Stimulated activated naive CD8-positive, alpha-beta T cell treated with anti-CD3 and anti-CD28 coated beads, Interleukin-15, Interleukin-2, amounts not matched to agents 100 U/mL and 50 U/mL, for 24 hours (primary cell): ENCODE results near the gene FAM153A.
"Not testable (repeated sequence)": the region's sequence is repeated elsewhere in the genome, so short reads cannot be mapped to it uniquely, and the experiment has no call there.

Experiments
- ATAC-seq: fragments of 150-1000 bp; cut with Tn5 transposase; one replicate; pipeline ENCODE4 v1.10.0; 2021
- DNase-seq: peaks from one replicate; pipeline ENCODE4 v3.0.0; 2021

FAM153A gene

DNA sequence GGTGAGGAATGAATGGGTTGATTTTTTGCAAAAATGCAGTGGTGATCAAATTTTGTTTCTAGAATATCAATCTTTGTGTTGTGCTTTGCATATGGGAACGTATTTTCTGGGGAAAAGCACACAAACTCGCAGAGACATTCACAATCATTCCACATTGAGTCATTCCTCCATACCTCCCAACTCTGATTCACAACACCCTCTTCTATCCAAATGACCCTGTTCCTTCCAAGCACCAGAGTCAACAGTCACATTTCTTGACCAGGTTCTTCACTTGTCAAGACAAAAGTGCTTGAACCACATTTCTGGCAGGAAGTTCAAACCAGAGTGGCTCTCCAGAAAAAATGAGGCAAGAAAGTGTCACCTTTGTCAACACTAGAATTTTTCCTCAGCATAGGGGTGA is 35.3 kb downstream of the FAM153A start:
- DNase-seq, ATAC-seq: not testable (repeated sequence)

DNA sequence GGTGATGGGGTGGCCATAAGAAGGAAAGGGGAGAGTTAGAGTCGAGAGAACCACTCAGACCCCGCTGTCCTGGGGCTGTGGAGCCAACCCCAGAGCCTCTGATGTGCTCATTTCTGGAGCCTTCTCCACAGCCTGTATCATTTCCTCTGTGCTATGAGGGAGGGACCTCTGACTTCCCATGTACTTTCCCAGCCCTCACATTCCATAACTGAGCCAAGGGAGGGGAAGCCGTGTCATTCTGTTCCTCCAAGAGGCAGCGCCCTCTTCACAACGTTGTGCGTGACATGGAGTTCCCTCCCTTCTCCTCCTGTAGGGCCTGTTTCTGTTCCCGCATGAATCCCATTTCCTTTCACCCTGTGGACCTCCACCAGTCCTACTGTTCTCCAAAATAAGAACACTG is 57.8 kb downstream of the FAM153A start:
- not testable (repeated sequence) for ATAC-seq, DNase-seq

DNA sequence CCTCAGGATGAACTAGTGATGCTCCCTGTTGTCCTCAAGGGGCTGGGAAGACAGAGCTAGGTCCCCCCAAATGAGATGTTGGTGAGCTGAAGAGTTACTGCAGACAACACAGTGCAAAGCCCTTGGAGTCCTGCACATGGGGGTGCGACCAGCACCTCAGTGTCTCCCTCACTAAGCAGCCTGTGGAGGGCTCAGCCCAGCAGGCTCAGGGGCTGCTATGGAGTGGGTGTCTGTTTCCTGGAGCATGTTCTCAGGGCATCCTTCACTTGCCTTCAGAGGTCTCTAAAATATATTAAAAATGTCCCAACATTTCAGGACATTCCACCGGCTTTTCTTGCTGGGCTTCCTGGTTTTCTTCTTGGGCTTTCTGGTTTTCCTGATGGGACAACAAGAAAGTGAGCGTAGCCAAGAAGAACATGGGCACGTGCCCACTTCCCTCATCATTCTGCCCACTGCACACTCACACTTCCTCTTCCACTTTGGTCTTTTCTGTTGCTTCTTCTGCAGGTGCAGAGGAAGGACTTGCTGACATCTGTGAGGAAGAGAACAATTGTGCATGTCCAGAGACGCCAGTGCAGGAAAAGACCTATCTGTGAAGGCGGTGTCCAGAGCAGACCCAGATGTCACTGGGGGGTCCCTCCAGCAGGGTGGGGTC is 58.7 kb downstream of the FAM153A start:
- ATAC-seq, DNase-seq: not testable (repeated sequence)

DNA sequence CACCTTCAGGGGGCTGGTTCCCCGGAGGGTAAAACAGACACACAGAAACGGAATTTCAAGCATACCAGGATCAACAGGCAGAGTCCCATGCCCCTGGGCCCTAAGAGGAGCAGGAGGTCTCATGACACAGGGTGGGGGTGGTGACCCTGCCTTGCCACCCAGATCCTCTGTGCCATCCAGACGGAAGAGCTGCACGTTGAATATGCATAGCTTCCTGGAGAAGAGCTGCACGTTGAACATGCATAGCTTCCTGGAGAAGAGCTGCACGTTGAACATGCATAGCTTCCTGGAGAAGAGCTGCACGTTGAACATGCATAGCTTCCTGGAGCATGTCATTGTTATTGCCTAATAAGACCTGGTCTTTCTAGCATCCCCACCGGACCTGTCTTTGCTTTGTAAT is 59.9 kb downstream of the FAM153A start:
- DNase-seq, ATAC-seq: not testable (repeated sequence)

DNA sequence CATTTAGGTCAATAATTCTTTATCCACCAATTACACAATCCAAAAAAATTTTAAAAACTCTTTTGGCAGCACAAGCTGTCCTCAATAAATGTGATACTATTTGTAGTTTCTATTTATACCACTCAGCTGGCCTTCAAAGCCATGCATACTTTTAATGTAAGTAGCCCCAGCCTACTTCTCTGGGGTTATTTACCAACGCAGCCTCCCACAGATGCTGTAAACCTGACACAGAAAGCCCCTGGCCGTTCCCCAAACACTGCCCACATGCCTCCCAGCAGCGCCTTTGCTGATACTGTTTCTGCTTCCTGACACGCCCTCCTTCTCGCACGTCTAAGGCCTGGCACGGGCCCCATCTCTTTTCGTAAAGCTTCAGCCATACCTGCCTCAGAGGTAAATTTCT is 62.7 kb downstream of the FAM153A start:
- ATAC-seq: not testable (repeated sequence)

DNA sequence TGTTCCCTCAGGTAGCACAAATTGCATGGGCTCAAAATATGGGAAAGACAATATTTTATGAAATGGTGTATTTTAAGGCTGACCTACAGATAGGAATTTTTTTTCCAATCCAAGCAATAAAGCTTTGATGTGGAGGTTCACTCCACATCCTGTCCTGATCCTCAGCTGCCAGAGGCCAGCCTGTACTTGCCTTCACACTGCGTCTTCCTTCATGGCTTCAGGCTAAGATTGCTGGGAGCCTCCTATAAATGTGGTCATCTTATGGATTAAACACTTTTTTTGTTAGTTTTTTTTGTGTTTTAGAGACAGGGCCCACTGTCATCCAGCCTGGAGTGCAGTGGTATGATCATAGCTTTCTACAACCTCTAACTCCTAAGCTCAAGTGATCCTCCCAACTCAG is 67.3 kb downstream of the FAM153A start:
- not testable (repeated sequence) for ATAC-seq

More for the DNA sequence above, 62.7 kb downstream of the FAM153A start:
- DNase-seq: not testable (repeated sequence)

DNA sequence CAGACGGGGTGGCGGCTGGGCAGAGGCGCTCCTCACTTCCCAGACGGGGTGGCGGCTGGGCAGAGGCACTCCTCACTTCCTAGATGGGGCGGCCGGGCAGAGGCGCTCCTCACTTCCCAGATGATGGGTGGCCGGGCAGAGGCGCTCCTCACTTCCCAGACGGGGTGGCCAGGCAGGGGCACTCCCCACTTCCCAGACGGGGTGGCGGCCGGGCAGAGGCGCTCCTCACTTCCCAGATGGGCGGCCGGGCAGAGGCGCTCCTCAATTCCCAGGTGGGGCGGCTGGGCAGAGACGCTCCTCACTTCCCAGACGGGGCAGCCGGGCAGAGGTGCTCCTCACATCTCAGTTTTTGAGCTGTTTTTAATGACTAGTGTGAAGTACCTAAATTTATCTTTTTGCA is 86.6 kb downstream of the FAM153A start:
- not testable (repeated sequence) for ATAC-seq, DNase-seq

More for the DNA sequence above, 67.3 kb downstream of the FAM153A start:
- not testable (repeated sequence) for DNase-seq

DNA sequence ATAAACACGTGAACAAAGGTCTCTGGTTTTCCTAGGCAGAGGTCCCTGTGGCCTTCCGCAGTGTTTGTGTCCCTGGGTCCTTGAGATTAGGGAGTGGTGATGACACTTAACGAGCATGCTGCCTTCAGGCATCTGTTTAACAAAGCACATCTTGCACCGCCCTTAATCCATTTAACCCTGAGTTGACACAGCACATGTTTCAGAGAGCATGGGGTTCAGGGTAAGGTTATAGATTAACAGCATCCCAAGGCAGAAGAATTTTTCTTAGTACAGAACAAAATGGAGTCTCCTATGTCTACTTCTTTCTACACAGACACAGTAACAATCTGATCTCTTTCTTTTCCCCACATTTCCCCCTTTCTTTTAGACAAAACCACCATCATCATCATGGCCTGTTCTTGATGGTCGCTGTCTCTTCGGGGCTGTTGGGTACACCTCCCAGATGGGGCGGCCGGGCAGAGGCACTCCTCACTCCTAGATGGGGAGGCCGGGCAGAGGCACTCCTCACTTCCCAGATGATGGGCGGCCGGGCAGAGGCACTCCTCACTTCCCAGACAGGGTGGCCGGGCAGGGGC is 87.3 kb downstream of the FAM153A start:
- not testable (repeated sequence) for ATAC-seq, DNase-seq

DNA sequence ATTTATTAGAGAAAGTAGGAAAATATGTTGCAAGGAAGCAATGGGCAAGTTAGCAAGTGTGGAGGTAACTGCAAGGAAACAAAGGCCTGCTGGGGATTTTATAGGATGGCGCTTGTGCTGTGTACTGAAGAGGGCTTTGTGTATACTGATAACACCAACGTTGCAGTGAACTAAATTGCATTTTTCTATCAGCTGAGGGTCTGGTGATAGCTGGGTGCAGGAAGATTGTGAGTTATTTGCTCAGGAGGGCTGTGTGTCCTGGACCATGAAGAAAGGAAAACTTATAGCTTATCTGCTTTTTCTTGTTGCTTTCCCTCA is 88.2 kb downstream of the FAM153A start:
- ATAC-seq: not testable (repeated sequence)

DNA sequence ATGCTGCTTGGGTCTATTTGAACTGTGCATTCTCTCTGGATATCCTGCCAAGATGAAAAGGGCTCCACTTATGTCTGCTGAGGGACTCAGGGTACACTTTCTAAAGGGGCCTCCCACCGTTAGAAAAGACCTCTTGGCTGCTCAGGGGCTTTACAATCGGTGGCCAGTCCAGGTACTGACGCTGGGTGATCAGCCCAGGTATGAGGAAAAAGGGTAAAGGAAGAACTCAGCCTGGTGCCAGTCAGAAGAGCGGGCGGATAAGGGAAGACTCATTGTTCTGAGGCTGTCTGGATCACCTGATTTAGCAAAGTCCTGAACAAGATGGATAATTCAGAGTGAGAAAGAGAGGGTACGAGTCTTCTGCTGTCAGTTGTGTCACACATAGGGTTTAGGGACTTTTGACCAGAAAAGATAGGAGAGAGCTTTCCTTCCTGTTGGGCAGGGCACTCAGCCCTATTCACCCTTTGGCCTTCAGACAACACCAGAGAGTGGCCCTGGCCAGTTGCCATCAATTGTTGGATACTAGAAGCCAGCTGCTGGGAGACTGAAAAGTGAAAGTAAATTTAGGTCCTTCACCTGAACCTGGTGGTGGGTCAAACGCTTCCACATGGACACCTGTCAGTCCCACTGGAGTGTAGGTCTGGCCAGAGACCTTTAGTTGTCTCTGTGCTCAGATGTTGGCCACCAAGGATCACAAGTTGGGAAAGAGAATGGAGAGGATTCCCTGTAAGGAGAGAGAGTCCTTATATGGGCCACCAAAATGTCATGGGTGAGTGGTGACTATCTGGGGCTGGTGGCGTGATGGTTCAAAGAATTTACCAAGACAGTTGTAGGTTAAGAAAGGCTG is 88.8 kb downstream of the FAM153A start:
- DNase-seq, ATAC-seq: not testable (repeated sequence)

More for the DNA sequence above, 88.2 kb downstream of the FAM153A start:
- not testable (repeated sequence) for DNase-seq

DNA sequence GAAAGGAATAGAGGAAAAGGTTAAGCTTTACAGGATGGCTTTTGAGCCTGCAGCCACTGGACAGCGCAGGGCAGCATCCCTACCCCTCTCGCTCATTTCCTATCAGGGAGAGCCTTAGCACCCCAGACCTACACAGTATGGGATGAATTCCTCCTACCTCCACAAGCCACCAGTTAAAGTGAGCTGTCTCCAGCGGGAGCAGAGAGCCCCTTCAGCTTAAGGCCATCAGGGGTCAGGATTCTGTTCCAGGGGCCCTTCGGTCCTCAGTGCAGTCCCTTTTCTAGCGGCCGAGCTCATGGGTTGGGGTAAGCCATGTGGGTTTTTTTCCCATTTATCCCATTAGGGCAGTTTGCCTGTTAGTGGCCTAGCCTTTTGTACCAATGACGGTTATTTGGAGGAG is 89.7 kb downstream of the FAM153A start:
- DNase-seq, ATAC-seq: not testable (repeated sequence)

DNA sequence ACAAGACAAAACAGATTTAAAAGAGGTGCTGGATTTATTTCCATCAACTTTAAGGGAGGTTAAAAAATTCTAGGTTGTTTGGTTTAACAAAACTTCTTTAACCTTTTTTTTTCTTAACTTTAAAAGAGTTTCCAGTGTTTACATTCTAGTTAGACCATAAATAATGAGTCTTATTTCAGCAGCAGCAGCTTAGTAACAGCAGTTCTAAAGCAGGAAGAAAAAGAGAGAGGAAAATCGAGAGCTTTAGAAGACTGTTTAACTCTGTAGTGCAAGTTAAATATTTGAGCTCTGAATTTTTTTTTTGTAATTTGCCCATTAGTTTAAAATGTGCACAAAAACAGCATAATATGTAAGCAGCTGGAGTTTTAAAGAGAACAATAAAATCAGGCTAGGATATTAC is 90.2 kb downstream of the FAM153A start:
- DNase-seq: not testable (repeated sequence)

DNA sequence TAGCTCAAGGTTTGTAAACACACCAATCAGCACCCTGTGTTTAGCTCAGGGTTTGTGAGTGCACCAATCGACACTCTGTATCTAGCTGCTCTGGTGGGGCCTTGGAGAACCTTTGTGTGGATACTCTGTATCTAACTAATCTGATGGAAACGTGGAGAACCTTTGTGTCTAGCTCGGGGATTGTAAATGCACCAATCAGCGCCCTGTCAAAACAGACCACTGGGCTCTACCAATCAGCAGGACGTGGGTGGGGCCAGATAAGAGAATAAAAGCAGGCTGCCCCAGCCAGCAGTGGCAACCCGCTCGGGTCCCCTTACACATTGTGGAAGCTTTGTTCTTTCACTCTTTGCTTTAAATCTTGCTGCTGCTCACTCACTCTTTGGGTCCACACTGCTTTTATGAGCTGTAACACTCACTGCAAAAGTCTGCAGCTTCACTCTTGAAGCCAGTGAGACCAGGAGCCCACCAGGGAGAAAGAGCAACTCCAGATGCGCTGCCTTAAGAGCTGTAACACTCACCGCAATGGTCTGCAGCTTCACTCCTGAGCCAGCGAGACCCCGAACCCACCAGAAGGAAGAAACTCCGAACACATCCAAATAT is 93.6 kb downstream of the FAM153A start:
- DNase-seq, ATAC-seq: not testable (repeated sequence)

More for the DNA sequence above, 90.2 kb downstream of the FAM153A start:
- ATAC-seq: not testable (repeated sequence)

DNA sequence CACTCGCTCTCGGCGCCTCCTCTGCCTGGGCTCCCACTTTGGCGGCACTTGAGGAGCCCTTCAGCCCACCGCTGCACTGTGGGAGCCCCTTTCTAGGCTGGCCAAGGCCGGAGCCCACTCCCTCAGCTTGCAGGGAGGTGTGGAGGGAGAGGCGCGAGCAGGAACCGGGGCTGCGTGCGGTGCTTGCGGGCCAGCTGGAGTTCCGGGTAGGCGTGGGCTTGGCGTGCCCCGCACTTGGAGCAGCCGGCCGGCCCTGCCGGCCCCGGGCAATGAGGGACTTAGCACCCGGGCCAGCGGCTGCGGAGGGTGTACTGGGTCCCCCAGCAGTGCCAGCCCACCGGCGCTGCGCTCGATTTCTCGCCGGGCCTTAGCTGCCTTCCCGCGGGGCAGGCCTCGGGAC is 94.6 kb downstream of the FAM153A start:
- not testable (repeated sequence) for DNase-seq, ATAC-seq

DNA sequence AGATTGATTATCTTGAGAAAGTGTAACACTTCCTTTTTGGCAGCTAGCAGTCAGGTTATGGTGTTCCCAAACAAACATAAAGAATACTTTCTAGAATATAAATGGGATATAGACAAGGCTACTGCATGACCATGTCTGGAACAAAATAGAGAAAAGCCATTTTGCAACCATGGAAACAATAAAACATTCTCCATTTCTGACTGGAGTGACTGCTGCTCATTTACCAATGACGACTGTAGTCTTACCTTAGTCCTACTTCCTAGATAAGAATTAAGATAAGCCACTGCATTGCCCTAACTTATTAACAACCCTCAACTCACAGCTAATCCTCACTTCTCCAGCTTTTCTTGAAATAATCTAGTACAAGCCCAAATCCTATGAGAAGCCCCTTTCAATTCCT is 100.8 kb downstream of the FAM153A start:
- not testable (repeated sequence) for ATAC-seq, DNase-seq
